HG02970 (cell line): ENCODE data around the gene KCTD21.
"Not testable (repeated sequence)": the region's sequence is repeated elsewhere in the genome, so short reads cannot be mapped to it uniquely, and the experiment has no call there.

Experiments used
- ATAC-seq: cut with Tn5 transposase; IDR thresholded peaks from one replicate; pipeline ENCODE4 v1.9.1; 2021; ENCODE audit warnings: mild to moderate bottlenecking, moderate library complexity, moderate number of reproducible peaks; ENCODE audit not compliant: unreplicated experiment, low FRiP score

The KCTD21 gene, protein sequence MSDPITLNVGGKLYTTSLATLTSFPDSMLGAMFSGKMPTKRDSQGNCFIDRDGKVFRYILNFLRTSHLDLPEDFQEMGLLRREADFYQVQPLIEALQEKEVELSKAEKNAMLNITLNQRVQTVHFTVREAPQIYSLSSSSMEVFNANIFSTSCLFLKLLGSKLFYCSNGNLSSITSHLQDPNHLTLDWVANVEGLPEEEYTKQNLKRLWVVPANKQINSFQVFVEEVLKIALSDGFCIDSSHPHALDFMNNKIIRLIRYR

GRCh38 chr11:78188286-78189173, at the start of gene KCTD21, which contains the start of gene USP35:
Gene KCTD21, minus strand, starts transcription at chr11:78188626. Its CDS starts 14,072 bp downstream, at chr11:78174554.
Gene USP35, plus strand, starts transcription at chr11:78188919. Its CDS starts 7,327 bp downstream, at chr11:78196246.
- peak; percentile 95 for ATAC-seq

DNA sequence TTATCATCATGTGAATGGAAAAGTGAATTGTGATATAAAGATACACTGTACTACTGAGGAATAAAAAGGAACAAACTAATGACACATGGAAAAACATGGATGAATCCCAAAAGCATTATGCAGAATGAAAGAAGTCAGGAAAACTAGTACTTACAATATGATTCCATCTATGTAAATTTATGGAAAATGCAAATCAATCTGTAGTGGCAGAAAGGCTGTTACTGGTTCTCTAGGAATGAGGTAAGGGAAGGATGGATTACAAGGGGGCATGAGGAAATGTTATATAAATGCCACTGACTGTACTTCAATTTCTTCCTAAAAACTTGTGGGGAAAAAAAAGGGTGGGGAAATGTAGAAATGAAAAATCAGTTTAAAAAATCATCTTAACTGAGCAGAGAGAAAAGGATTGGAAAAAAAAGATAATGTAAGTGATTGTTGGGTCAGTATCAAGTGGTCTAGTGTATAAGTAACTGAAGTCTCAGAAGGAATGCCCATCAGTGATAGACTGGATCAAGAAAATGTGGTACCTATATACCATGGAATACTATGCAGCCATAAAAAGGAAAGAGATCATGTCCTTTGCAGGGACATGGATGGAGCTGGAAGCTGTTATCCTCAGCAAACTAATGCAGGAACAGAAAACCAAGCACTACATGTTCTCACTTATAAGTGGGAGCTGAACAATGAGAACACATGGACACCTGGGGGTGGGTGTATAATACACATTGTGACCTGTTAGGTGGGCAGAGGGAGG, 49.0 kb upstream of the KCTD21 start:
- ATAC-seq: no peak

- no peak for ATAC-seq
Measured at GRCh38 chr11:78234006-78234405, 45.6 kb upstream of the KCTD21 start.

- not testable (repeated sequence) for ATAC-seq
Measured at GRCh38 chr11:78233046-78233445, 44.6 kb upstream of the KCTD21 start.

- no peak for ATAC-seq
Measured at GRCh38 chr11:78231962-78232501, 43.6 kb upstream of the KCTD21 start.

DNA sequence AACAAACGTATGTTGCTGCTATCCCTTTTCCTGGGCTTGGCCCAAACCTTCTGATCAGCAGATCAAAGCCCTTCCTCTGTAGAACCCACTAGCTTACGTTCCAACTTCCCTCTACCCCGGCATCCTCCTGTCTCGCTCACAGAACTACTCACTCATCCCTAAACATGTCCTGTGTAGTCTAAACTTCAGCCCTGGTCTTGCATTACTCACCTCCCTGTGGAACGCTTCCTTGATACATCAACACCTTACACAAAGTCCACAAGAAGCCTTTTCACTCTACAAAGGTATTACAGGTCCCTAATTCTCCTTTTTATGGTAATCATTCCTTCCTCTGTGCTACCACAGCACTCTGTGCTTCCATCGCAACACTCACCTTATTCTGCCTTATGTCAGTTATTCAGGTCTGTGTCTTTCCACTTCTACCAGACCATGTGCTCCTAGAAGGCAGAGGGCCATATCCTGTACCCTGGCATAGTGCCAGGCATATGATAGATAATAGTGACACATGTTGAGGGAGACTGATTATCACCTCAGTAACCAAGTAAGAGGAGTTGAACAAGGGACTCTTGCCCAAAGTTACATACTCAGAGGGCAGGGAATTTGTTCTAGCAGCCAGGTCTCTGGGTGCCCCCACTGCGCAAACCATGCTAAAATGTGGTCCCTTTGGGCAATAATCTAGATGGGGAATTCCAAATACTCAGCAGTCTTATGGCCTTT, 41.9 kb upstream of the KCTD21 start:
- ATAC-seq: no peak

DNA sequence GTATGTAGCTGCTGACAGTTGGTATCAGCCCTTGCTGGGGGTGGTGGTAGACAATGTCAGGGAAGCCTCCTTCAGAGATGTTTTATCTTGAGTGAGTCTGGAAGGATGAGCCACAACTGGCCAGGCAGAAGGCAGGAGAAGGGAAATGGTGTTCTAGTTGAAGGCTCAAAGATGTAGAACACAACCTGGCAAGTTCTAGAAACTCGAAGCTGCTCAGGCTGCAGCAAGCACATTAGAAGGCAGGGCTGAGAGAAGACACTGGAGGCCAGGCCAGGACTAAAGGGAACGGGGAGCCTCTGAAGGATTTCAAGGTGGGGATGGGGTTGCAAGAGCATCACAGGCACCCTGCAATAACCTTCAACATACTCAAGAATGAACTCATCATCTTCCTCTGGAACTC, 40.7 kb upstream of the KCTD21 start:
- no peak for ATAC-seq

DNA sequence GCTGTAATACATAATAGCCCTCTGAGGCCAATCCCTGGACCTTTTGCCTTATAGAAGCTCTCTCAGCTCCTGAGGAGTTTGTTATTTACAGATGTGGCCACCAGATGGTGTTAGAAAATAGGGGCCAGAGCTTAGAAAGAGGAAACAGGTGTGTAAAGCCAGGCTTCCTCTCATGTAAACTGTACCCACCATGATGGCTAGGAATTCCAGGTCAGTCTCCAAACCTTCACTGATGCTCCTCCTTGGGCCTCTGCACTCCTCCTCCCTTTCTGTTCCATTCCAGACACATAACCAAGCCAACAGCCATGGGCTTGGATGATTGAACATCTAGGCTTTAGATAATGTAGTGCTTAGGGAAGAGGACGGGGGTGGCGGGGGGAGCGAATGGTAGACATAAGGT, 40.0 kb upstream of the KCTD21 start:
- ATAC-seq: no peak

DNA sequence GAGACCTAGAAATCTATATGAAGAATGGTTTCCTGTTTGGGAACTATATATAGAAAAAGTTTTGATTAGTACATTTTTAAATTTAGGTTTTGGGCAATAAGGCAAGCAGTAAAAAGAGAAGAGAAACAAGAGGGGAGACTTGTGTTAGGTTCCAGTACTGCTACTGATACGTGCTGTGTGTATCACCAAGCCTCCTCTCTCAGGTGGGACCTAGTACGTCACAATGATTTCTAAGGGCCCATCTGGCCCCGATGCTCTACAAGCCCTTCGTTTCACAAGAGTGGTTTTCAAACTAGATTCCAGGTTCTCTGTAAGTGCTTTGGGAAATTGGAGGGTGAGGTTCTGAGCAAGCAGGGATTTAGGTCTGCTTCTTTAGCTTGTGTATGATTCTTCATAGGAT, 39.5 kb upstream of the KCTD21 start:
- no peak for ATAC-seq

DNA sequence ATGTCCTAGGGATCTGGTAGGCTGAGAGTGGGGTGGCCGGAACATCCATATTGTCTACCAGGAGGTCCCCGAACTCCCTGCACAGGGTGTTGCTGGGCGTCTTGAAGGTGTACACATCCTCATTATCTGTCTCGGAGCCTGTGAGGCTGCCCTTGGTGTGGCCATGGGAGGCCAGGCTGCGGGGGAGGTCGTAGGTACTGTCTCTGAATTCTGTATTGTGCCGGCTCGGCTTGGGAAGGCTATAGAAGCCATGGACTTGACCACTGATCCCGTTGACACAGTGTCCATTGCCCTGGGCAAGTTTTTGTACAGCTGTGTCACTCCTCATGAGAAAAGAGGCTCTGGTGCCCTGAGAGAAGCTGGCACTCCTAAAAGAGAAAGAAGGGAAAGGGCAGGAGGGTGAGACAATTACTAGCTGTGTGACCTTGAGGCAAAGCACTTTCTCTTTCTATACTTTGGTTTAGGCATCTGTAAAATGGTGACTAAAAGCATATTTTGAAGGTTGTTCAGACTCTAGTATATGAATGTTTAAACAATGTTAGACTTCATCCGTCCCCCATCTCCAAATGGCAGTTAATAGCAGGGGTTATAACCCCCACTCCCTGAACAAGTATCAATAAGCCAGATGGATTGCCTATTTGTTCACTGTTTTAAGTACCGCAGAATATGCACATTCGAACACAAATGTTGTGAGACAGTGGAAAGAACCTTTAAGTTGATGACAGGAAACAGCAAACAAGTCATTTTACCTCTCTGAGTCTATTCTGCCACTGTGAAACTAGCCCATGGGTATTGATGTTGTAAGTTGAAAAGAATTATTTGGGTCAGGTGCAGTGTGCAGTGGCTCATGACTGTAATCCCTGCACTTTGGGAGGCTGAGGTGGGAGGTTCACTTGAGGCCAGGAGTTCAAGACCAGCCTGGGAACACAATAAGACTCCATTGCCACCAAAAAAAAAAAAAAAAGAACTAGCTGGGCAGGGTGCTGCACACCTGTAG, 38.6 kb upstream of the KCTD21 start:
- ATAC-seq: no peak

DNA sequence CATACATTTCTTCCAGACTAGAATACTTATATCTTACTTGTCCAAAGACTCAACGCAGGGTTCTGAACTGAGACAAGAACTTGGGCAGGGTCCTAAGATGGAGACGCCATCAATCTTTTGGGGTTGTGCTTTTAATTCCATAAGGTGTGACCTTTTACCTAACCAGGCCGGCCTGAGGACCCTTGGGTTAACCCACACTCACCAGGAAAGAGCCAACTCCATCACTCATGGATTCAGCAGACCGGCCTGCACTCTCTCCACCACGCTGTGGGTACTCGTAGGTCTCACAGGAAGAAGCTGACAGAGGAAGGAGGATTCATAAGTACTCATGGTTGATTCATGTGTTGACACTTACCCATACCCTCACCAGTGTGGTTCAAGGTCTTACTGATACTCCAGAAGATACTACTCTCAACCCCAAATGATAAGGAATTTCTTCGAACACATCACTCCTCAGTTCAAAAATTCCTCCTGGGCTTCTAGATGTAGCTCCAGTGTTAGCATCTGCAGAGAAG, 36.5 kb upstream of the KCTD21 start:
- ATAC-seq: no peak

DNA sequence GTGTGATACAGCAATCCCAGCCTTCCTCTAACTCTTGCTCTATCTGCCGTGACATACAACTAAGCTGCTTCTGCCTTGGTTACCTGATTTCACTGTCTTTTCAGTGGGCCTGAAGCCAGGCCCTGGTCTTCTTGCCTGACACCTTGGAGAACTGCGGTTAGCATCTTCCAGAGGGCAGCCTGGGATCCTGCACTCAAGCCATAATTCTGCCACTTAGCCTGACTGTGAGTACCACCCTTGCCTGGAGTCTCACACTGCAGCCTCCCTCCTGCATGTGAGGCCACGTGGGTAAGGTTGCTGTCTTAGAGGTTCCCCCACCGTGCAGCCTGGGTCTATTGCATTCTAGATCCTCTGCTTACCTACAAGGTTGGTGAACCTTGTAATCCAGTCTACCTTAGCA, 36.1 kb upstream of the KCTD21 start:
- ATAC-seq: no peak

- peak; percentile 55 for ATAC-seq
Measured at GRCh38 chr11:78223320-78223954, 35.0 kb upstream of the KCTD21 start.

- ATAC-seq: not testable (repeated sequence)
Measured at GRCh38 chr11:78222726-78223125, 34.3 kb upstream of the KCTD21 start.

- no peak for ATAC-seq
Measured at GRCh38 chr11:78221396-78222315, 33.2 kb upstream of the KCTD21 start.

DNA sequence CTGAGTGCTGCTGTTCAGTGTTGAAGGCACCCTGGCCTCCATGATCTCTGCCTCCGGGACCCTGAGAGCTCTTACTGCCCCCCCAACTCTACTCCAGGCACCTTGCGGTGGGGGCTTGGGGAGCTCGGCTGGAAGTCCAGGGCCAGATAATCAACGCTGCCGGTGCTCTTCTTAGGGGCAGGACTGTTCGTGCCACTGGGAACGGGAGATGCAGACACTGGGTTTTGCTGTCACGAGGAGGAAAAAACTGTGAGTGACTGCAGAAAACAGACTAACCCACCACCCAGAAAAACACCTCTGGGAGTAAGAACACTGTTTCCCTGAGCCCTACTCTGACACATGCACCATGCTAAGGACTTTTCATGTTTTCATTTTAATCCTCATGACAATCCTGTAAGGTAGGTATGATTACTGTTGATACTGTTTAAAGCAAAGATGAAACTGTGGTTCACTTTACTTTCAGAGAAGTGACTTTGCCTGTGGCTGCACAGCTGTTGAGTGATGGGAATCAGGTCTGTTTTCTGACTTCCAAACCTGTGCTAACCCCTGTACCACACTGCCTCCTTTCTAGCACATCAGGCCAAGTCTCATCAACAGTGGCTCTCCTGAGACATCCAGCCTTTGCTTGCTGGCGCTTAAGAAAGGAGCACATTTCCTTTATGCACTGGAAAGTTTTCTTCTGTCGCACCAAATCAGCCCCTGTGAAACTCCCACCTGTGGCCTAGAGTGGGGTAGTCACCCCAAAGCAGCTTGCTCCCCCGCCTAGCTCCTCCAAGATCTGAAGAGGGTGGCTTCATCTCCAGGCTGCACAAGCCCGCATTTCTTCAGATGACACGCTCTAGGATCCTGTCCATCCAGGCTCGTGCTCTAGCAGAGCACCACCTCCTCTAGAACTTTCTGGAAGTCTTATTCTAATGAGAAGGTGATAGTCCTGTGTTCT, 32.1 kb upstream of the KCTD21 start:
- no peak for ATAC-seq
